IPS DF 6.9 (cell line): ENCODE results near the gene OR1J4.

Experiments
- DNase-seq: peaks from one replicate; pipeline ENCODE4 v3.0.0-alpha.2; 2013; ENCODE audit warnings: low read depth, low spot score
- H3K27ac ChIP-seq: one replicate; pipeline ENCODE4 v1.5.1; 2013; ENCODE audit warnings: low read length, control low read depth
- H3K27me3 ChIP-seq: 2 replicates; pipeline ENCODE4 v1.6.1; 2013; ENCODE audit warnings: mild to moderate bottlenecking, low read length; ENCODE audit not compliant: control insufficient read depth, insufficient read depth
- H3K36me3 ChIP-seq: 2 replicates; pipeline ENCODE4 v1.6.1; 2013; ENCODE audit warnings: low read length; ENCODE audit not compliant: control insufficient read depth, insufficient read depth
- H3K4me1 ChIP-seq: 2 replicates; pipeline ENCODE4 v1.6.1; 2013; ENCODE audit warnings: low read length; ENCODE audit not compliant: control insufficient read depth, insufficient read depth
- H3K4me3 ChIP-seq: 2 replicates; pipeline ENCODE4 v1.5.1; 2013; ENCODE audit warnings: mild to moderate bottlenecking, low read length
- H3K9me3 ChIP-seq: 2 replicates; pipeline ENCODE4 v1.6.1; 2013; ENCODE audit warnings: low read length, inconsistent platforms; ENCODE audit not compliant: control insufficient read depth, insufficient read depth
- WGBS: extraction: QIAGEN DNeasy Blood & Tissue Kit; methylation state at CpG from one replicate; pipeline ENCODE4 v1.1.7; 2013; ENCODE audit warnings: mixed read lengths, missing lambda C conversion rate; ENCODE audit not compliant: insufficient read length, insufficient coverage; 5-methylcytosine and 5-hydroxymethylcytosine counted together

OR1J4 gene

GRCh38 chr9:122518841-122519240 is at the start of gene OR1J4:
OR1J4 (plus strand) TSS chr9:122519141; CDS start chr9:122519141, 0 bp downstream.
- Histone ChIP-seq H3K4me3 (no peak within 1 kb of the TSS), H3K9me3 (no peaks in the 10 kb centered on the region), H3K4me1 (no peaks in the 10 kb centered on the region), H3K27ac (no peak within 1 kb of the TSS), H3K27me3 (no peaks in the 10 kb centered on the region), H3K36me3 (no peaks in the 10 kb centered on the region)
- no peak for DNase-seq
- no CpG with 5 or more reads among the region's 4 CpGs for WGBS

- no peaks in the 10 kb centered on the region; the same call in 1 of the 2 replicates for H3K9me3 ChIP-seq
- no peak for DNase-seq
- H3K27me3 ChIP-seq = no peaks in the 10 kb centered on the region
- H3K4me1 ChIP-seq = no peaks in the 10 kb centered on the region
- H3K36me3 ChIP-seq = no peaks in the 10 kb centered on the region
- no peak overlapping the region for H3K4me3 ChIP-seq
- WGBS = no CpG with 5 or more reads among the region's 3 CpGs
- H3K27ac ChIP-seq = no peak overlapping the region
Measured at GRCh38 chr9:122474561-122474960, 44.4 kb upstream of the OR1J4 start.

GRCh38 chr9:122475717-122476116 is 43.2 kb upstream of the OR1J4 start:
- Histone ChIP-seq H3K36me3 (no peaks in the 10 kb centered on the region), H3K27me3 (no peaks in the 10 kb centered on the region), H3K4me3 (no peak overlapping the region), H3K4me1 (no peaks in the 10 kb centered on the region), H3K27ac (no peak overlapping the region), H3K9me3 (no peaks in the 10 kb centered on the region; the same call in 1 of the 2 replicates)
- WGBS = no CpG with 5 or more reads among the region's 2 CpGs
- no peak for DNase-seq

- Histone ChIP-seq H3K4me1 (no peaks in the 10 kb centered on the region), H3K4me3 (no peak overlapping the region), H3K9me3 (no peaks in the 10 kb centered on the region; the same call in 1 of the 2 replicates), H3K36me3 (no peaks in the 10 kb centered on the region), H3K27me3 (no peaks in the 10 kb centered on the region), H3K27ac (no peak overlapping the region)
- WGBS = no CpG with 5 or more reads among the region's 3 CpGs
- no peak for DNase-seq
Measured at GRCh38 chr9:122477346-122477745, 41.6 kb upstream of the OR1J4 start.

- WGBS = no CpG with 5 or more reads among the region's 6 CpGs
- DNase-seq = no peak
- Histone ChIP-seq H3K9me3 (no peaks in the 10 kb centered on the region; the same call in 1 of the 2 replicates), H3K27ac (no peak within 1 kb of the TSS), H3K4me3 (no peak within 1 kb of the TSS), H3K27me3 (no peaks in the 10 kb centered on the region), H3K4me1 (no peaks in the 10 kb centered on the region), H3K36me3 (no peaks in the 10 kb centered on the region)
Measured at GRCh38 chr9:122477826-122478225, 41.1 kb upstream of the OR1J4 start, which contains the start of gene OR1J1. OR1J1 (minus strand) TSS chr9:122477926; CDS start chr9:122477926, 0 bp downstream.

GRCh38 chr9:122479062-122479461 is 39.9 kb upstream of the OR1J4 start:
- Histone ChIP-seq H3K4me3 (no peak overlapping the region), H3K27me3 (no peaks in the 10 kb centered on the region)
- no CpG with 5 or more reads among the region's 5 CpGs for WGBS

GRCh38 chr9:122498883-122499288 is 20.1 kb upstream of the OR1J4 start:
- Histone ChIP-seq H3K27ac (no peak overlapping the region), H3K27me3 (no peaks in the 10 kb centered on the region; the same call in 1 of the 2 replicates), H3K36me3 (no peaks in the 10 kb centered on the region), H3K9me3 (no peaks in the 10 kb centered on the region), H3K4me3 (no peak overlapping the region), H3K4me1 (no peaks in the 10 kb centered on the region)
- no CpG with 5 or more reads among the region's 2 CpGs for WGBS
- DNase-seq = peak; percentile 13

More at GRCh38 chr9:122479062-122479461, 39.9 kb upstream of the OR1J4 start:
- no peak for DNase-seq
- H3K4me1 ChIP-seq = no peaks in the 10 kb centered on the region
- no peak overlapping the region for H3K27ac ChIP-seq
- no peaks in the 10 kb centered on the region; the same call in 1 of the 2 replicates for H3K9me3 ChIP-seq
- no peaks in the 10 kb centered on the region for H3K36me3 ChIP-seq

GRCh38 chr9:122506964-122507363 is 12.0 kb upstream of the OR1J4 start:
- Histone ChIP-seq H3K9me3 (no peaks in the 10 kb centered on the region; the same call in 1 of the 2 replicates), H3K36me3 (no peaks in the 10 kb centered on the region), H3K4me3 (no peak overlapping the region), H3K27me3 (no peaks in the 10 kb centered on the region), H3K27ac (no peak overlapping the region), H3K4me1 (no peaks in the 10 kb centered on the region)
- no CpG with 5 or more reads among the region's 2 CpGs for WGBS
- no peak for DNase-seq

GRCh38 chr9:122510502-122510901 is 8.4 kb upstream of the OR1J4 start, which contains the start of gene OR1J2:
OR1J2 (plus strand) TSS chr9:122510802; CDS start chr9:122510802, 0 bp downstream.
- no CpG with 5 or more reads among the region's 6 CpGs for WGBS
- no peaks in the 10 kb centered on the region for H3K4me1 ChIP-seq
- no peaks in the 10 kb centered on the region for H3K36me3 ChIP-seq
- DNase-seq = no peak
- H3K27me3 ChIP-seq = no peaks in the 10 kb centered on the region
- H3K4me3 ChIP-seq = no peak within 1 kb of the TSS
- H3K9me3 ChIP-seq = no peaks in the 10 kb centered on the region; the same call in 1 of the 2 replicates
- no peak within 1 kb of the TSS for H3K27ac ChIP-seq

- WGBS = no CpG with 5 or more reads among the region's 2 CpGs
- DNase-seq = no peak
- H3K27ac ChIP-seq = no peak overlapping the region
- no peaks in the 10 kb centered on the region; the same call in 1 of the 2 replicates for H3K9me3 ChIP-seq
- H3K36me3 ChIP-seq = no peaks in the 10 kb centered on the region
- H3K4me3 ChIP-seq = no peak overlapping the region
- H3K4me1 ChIP-seq = no peaks in the 10 kb centered on the region
- no peaks in the 10 kb centered on the region for H3K27me3 ChIP-seq
Measured at GRCh38 chr9:122518226-122518625, 715 bp upstream of the OR1J4 start.

GRCh38 chr9:122519376-122519775 is 435 bp downstream of the OR1J4 start:
- Histone ChIP-seq H3K27ac (no peak overlapping the region), H3K9me3 (no peaks in the 10 kb centered on the region), H3K4me3 (no peak overlapping the region), H3K36me3 (no peaks in the 10 kb centered on the region), H3K27me3 (no peaks in the 10 kb centered on the region), H3K4me1 (no peaks in the 10 kb centered on the region)
- DNase-seq = no peak
- no CpG with 5 or more reads among the region's 3 CpGs for WGBS
